Upper lobe of right lung (tissue), 1 donor: ENCODE measurements around the gene WNK4. TPM values are rescaled to one million over a fixed set of nuclear protein-coding genes. Genes with fewer than 3 reads are reported as not detected.
A peak's percentile ranks its signal among the peaks of the same experiment; 100 is the strongest.

Experiments used
- ATAC-seq: fragments of 200-7000 bp; cut with Tn5 transposase; one replicate; pipeline ENCODE4 v1.9.1; 2020; ENCODE audit warnings: mild to moderate bottlenecking, moderate library complexity
- DNase-seq: peaks from one replicate; pipeline ENCODE4 v3.0.0-alpha.2; 2020
- H3K27ac ChIP-seq: fragments of 200-600 bp; one replicate; pipeline ENCODE4 v1.8.0; 2022
- H3K27me3 ChIP-seq: fragments of 200-600 bp; one replicate; pipeline ENCODE4 v1.8.0; 2022; ENCODE audit warnings: mild to moderate bottlenecking
- H3K36me3 ChIP-seq: fragments of 200-600 bp; one replicate; pipeline ENCODE4 v1.8.0; 2022
- H3K4me1 ChIP-seq: fragments of 200-600 bp; one replicate; pipeline ENCODE4 v1.8.0; 2022
- H3K4me3 ChIP-seq: fragments of 200-600 bp; one replicate; pipeline ENCODE4 v1.8.0; 2022; ENCODE audit warnings: mild to moderate bottlenecking
- H3K9me3 ChIP-seq: fragments of 200-600 bp; one replicate; pipeline ENCODE4 v1.8.0; 2022
- CTCF ChIP-seq: fragments of 200-600 bp; IDR thresholded peaks from one replicate; pipeline ENCODE4 v1.8.0; 2022; ENCODE audit warnings: antibody characterized with exemption
- intact Hi-C: fragments of 100-400 bp; cut with DNase I; formaldehyde crosslinking; loops from one replicate; pipeline ENCODE4 v1.11.0; 2022
- total RNA-seq: library from RNA; stranded (reverse); fragmentation: NEBNext Ultra II Directional; extraction: Animal tissue kit (Norgen Biotek cat#: 25700); gene quantifications from one replicate; pipeline ENCODE4 v1.2.1, GENCODE V29; 2021
- donor health status: DM: no; HTN: yes; CAD: no; lungs with severe emphysema.

WNK4 gene
- total RNA-seq, 1 donor from 2014 or later = 0.38 TPM

GRCh38 chr17:42782166-42783061 lies 2.0 kb downstream of the WNK4 start:
- no peak for TF ChIP-seq CTCF
- intact Hi-C loops = no loop called here
- H3K36me3 ChIP-seq = peaks cover 23% of the 10 kb centered on the region
- peaks cover 52% of the 10 kb centered on the region for H3K27me3 ChIP-seq
- H3K9me3 ChIP-seq = no peaks in the 10 kb centered on the region
- H3K27ac ChIP-seq = no peak overlapping the region
- peaks cover 4% of the 10 kb centered on the region for H3K4me1 ChIP-seq
- ATAC-seq (no peak), DNase-seq (no peak)
- H3K4me3 ChIP-seq = no peak overlapping the region

GRCh38 chr17:42783062-42783790 lies 2.8 kb downstream of the WNK4 start:
- Histone ChIP-seq H3K36me3 (peaks cover 15% of the 10 kb centered on the region), H3K27me3 (peaks cover 60% of the 10 kb centered on the region), H3K4me3 (no peak overlapping the region), H3K27ac (no peak overlapping the region), H3K9me3 (no peaks in the 10 kb centered on the region), H3K4me1 (peaks cover 4% of the 10 kb centered on the region)
- intact Hi-C loops = no loop called here
- no peak for TF ChIP-seq CTCF
- ATAC-seq = no peak
- no peak for DNase-seq

GRCh38 chr17:42783791-42784138 lies 3.4 kb downstream of the WNK4 start:
- Histone ChIP-seq H3K36me3 (peaks cover 10% of the 10 kb centered on the region), H3K4me1 (peaks cover 4% of the 10 kb centered on the region), H3K4me3 (no peak overlapping the region), H3K9me3 (no peaks in the 10 kb centered on the region), H3K27ac (no peak overlapping the region), H3K27me3 (peaks cover 61% of the 10 kb centered on the region)
- DNase-seq (no peak), ATAC-seq (no peak)
- intact Hi-C loops = no loop called here
- TF ChIP-seq CTCF = no peak

GRCh38 chr17:42784409-42784808 lies 4.0 kb downstream of the WNK4 start:
- Histone ChIP-seq H3K4me3 (no peak overlapping the region), H3K27me3 (peaks cover 61% of the 10 kb centered on the region), H3K36me3 (peaks cover 3% of the 10 kb centered on the region), H3K27ac (no peak overlapping the region), H3K4me1 (peaks cover 4% of the 10 kb centered on the region), H3K9me3 (no peaks in the 10 kb centered on the region)
- intact Hi-C loops = no loop called here
- DNase-seq = no peak
- no peak for TF ChIP-seq CTCF
- peak; percentile 28 for ATAC-seq

GRCh38 chr17:42784811-42785592 lies 4.6 kb downstream of the WNK4 start:
- no peaks in the 10 kb centered on the region for H3K36me3 ChIP-seq
- no peak overlapping the region for H3K4me3 ChIP-seq
- intact Hi-C loops = no loop called here
- no peaks in the 10 kb centered on the region for H3K9me3 ChIP-seq
- H3K27me3 ChIP-seq = peaks cover 61% of the 10 kb centered on the region
- peak; percentile 12 for ATAC-seq
- no peak for DNase-seq
- TF ChIP-seq CTCF = no peak
- peaks cover 4% of the 10 kb centered on the region for H3K4me1 ChIP-seq
- no peak overlapping the region for H3K27ac ChIP-seq
